K562 (cell line): ENCODE measurements around the gene MCM7. TPM values are rescaled to one million over a fixed set of nuclear protein-coding genes. Genes with fewer than 3 reads are reported as not detected.

ENCODE experiments used
- CBX3 ChIP-seq, 2 experiments: IDR thresholded peaks; 1 replicate in 1 of 2; 2 replicates in 1 of 2; pipeline ENCODE4 v1.6.1; 2012; ENCODE audit warnings: inconsistent platforms in 2 of 2, low read length in 2 of 2, borderline replicate concordance in 1 of 2, control low read depth in 1 of 2
- ETV6 ChIP-seq, 3 experiments: fragments of 150-350 bp in 1 of 3; sonication (generic) in 1 of 3; formaldehyde crosslinking in 1 of 3; IDR thresholded peaks; 2 replicates each; pipeline versions ENCODE4 v1.6.1 to v1.8.0; 2014 to 2022; ENCODE audit warnings: borderline replicate concordance in 2 of 3, low read depth in 2 of 3, antibody characterized with exemption in 1 of 3, low read length in 1 of 3, mild to moderate bottlenecking in 1 of 3, missing genetic modification reagents in 1 of 3
- FOXM1 ChIP-seq, 2 experiments: fragments of 450-650 bp in 1 of 2; sonication (generic) in 1 of 2; formaldehyde crosslinking in 1 of 2; IDR thresholded peaks; 2 replicates each; pipeline versions ENCODE4 v1.6.1 to v1.9.0; 2017 to 2022; ENCODE audit warnings: low read depth in 2 of 2, mild to moderate bottlenecking in 2 of 2, missing genetic modification reagents in 1 of 2, moderate library complexity in 1 of 2
- ILK ChIP-seq: fragments of 450-650 bp; IDR thresholded peaks from 2 replicates; pipeline ENCODE4 v1.6.1; 2016; ENCODE audit warnings: missing genetic modification characterization, low read depth, mild to moderate bottlenecking, missing compliant biosample characterization, moderate library complexity, borderline replicate concordance
- NR4A1 ChIP-seq, 2 experiments: fragments of 250-450 bp in 1 of 2; fragments of 450-650 bp in 1 of 2; sonication (Bioruptor Pico) in 1 of 2; IDR thresholded peaks; 2 replicates each; pipeline versions ENCODE4 v1.4.0 to v1.6.1; 2016 to 2020; ENCODE audit warnings: mild to moderate bottlenecking in 2 of 2, missing compliant biosample characterization in 1 of 2, missing genetic modification characterization in 1 of 2, moderate library complexity in 1 of 2
- OTX1 ChIP-seq: fragments of 450-650 bp; formaldehyde crosslinking; IDR thresholded peaks from 2 replicates; pipeline ENCODE4 v1.4.0; 2022; ENCODE audit warnings: mild to moderate bottlenecking
- TBP ChIP-seq: optimal IDR thresholded peaks from 2 replicates; pipeline ENCODE3; 2011; ENCODE audit warnings: low read depth, low read length, improper control_type of control experiment
- ZNF23 ChIP-seq: fragments of 250-450 bp; sonication (Bioruptor Pico); IDR thresholded peaks from 2 replicates; pipeline ENCODE4 v1.4.0; 2020; ENCODE audit warnings: mild to moderate bottlenecking
- polyA plus RNA-seq, 8 experiments: library from polyadenylated mRNA; depleted of rRNA in 4 of 8; stranded (reverse) in 5 of 8; unstranded in 3 of 8; fragments of >200 nt; fragmentation: Nextera tagmentation in 2 of 8; fragmentation: Illumina TruSeq in 1 of 8; extraction: Ambion mirVana in 2 of 8; extraction: Trizol in 1 of 8; gene quantifications; 2 replicates each; pipeline versions ENCODE4 v1.2.1 to v1.2.3, GENCODE V29; 2011 to 2014; ENCODE audit warnings: inconsistent platforms in 1 of 8, missing spikeins in 1 of 8
- total RNA-seq, 7 experiments: library from RNA; depleted of rRNA in 6 of 7; stranded (reverse); fragments of >200 nt in 6 of 7; fragmentation: Illumina TruSeq in 2 of 7; extraction: Trizol in 2 of 7; gene quantifications; 2 replicates each; pipeline versions ENCODE4 v1.2.1 to v1.2.3, GENCODE V29; 2011 to 2021; ENCODE audit warnings: low replicate concordance in 1 of 7
- TF ChIP-seq, protein P1 (sequence below), 2 experiments: fragments of 450-650 bp in 1 of 2; sonication (generic) in 1 of 2; formaldehyde crosslinking in 1 of 2; IDR thresholded peaks; 2 replicates each; pipeline versions ENCODE4 v1.7.1 to v1.9.0; 2016 to 2022; ENCODE audit warnings: inconsistent platforms in 1 of 2, mild to moderate bottlenecking in 1 of 2, missing genetic modification reagents in 1 of 2
- TF ChIP-seq, protein P2 (sequence below): sonication (generic); formaldehyde crosslinking; IDR thresholded peaks from 2 replicates; pipeline ENCODE4 v1.8.1; 2022; ENCODE audit warnings: missing genetic modification reagents

MCM7 gene
- total and polyA plus RNA-seq, 9 of the 15 experiments (the other 6 are each of a cell fraction or from before 2014, with no cell fraction given) = 329 to 856 (median 437) TPM

DNA sequence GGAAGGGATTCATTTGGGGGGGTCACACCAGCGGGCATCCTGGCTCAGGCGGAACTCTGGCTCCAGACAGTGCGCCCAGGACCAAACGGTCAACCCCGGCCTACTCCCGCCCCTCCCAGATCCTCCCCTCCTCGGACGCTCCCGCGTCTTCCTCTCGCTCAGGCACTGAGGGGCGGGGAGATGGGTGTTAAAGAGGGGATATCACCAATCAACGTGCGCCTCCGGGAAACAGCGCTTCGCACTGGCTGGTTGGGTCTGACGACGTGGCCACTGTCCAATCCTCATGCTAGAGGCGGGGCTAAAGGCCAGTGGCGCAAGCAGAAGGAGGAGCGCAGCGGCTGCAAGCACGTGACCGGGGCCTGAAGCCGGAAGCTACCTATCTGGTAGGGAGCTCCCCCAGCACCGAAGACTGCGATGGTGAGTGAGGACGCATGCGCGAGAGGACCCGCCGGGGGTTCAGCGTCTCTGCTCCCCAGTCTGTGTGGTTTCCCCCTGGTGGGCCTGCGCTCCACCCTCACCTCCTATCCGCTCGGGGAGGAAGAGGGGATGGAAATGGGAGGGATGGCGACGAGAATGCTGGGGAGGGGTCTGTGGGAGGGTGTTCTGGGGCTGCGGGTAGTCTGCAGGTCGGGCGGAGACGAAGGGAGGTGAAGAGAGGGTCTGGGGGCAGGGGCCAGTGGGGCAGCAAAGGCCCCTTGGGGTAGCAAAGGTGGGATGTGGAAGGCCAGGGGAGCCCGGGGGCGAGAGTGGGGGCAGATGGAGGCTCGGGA lies 47.5 kb upstream of the MCM7 start, which contains the start of gene LAMTOR4 (continued):
- TF ChIP-seq, protein P1, sequence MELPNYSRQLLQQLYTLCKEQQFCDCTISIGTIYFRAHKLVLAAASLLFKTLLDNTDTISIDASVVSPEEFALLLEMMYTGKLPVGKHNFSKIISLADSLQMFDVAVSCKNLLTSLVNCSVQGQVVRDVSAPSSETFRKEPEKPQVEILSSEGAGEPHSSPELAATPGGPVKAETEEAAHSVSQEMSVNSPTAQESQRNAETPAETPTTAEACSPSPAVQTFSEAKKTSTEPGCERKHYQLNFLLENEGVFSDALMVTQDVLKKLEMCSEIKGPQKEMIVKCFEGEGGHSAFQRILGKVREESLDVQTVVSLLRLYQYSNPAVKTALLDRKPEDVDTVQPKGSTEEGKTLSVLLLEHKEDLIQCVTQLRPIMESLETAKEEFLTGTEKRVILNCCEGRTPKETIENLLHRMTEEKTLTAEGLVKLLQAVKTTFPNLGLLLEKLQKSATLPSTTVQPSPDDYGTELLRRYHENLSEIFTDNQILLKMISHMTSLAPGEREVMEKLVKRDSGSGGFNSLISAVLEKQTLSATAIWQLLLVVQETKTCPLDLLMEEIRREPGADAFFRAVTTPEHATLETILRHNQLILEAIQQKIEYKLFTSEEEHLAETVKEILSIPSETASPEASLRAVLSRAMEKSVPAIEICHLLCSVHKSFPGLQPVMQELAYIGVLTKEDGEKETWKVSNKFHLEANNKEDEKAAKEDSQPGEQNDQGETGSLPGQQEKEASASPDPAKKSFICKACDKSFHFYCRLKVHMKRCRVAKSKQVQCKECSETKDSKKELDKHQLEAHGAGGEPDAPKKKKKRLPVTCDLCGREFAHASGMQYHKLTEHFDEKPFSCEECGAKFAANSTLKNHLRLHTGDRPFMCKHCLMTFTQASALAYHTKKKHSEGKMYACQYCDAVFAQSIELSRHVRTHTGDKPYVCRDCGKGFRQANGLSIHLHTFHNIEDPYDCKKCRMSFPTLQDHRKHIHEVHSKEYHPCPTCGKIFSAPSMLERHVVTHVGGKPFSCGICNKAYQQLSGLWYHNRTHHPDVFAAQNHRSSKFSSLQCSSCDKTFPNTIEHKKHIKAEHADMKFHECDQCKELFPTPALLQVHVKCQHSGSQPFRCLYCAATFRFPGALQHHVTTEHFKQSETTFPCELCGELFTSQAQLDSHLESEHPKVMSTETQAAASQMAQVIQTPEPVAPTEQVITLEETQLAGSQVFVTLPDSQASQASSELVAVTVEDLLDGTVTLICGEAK (IDR thresholded peaks at IDR 0.05) = peak; percentile 67; the same call in 1 of the 2 replicates
- TF ChIP-seq, protein P1 (CRISPR knock-in tag; IDR thresholded peaks at IDR 0.05) = no peak
- TF ChIP-seq NR4A1 (CRISPR knock-in tag; IDR thresholded peaks at IDR 0.05) = no peak
- no peak for TF ChIP-seq NR4A1 (tag; IDR thresholded peaks at IDR 0.05)
- no peak for TF ChIP-seq ZNF23 (CRISPR knock-in tag)
- TF ChIP-seq, protein P2, sequence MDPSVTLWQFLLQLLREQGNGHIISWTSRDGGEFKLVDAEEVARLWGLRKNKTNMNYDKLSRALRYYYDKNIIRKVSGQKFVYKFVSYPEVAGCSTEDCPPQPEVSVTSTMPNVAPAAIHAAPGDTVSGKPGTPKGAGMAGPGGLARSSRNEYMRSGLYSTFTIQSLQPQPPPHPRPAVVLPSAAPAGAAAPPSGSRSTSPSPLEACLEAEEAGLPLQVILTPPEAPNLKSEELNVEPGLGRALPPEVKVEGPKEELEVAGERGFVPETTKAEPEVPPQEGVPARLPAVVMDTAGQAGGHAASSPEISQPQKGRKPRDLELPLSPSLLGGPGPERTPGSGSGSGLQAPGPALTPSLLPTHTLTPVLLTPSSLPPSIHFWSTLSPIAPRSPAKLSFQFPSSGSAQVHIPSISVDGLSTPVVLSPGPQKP (CRISPR knock-in tag) = no peak
- TF ChIP-seq ETV6 (IDR thresholded peaks at IDR 0.05; ENCODE audit: borderline replicate concordance in 1 of 2, low read depth in 2 of 2, low read length in 1 of 2) = no peak
- no peak for TF ChIP-seq ETV6 (CRISPR knock-in tag; IDR thresholded peaks at IDR 0.05; ENCODE audit: borderline replicate concordance)
- peak; percentile 73 for TF ChIP-seq TBP
- 0 out of 2 replicates have a peak, but pooled peaks have one; percentile 28 for TF ChIP-seq FOXM1 (IDR thresholded peaks at IDR 0.05; ENCODE audit: low read depth)
- TF ChIP-seq FOXM1 (CRISPR knock-in tag; IDR thresholded peaks at IDR 0.05; ENCODE audit: low read depth) = no peak
- TF ChIP-seq ILK (tag) = no peak
- no peak for TF ChIP-seq CBX3 (IDR thresholded peaks at IDR 0.05; ENCODE audit: borderline replicate concordance in 1 of 2, low read length in 2 of 2)
- TF ChIP-seq OTX1 (CRISPR knock-in tag) = peak; percentile 96
